HepG2 (cell line): ENCODE data around the gene ASPRV1. TPM values are rescaled to one million over a fixed set of nuclear protein-coding genes. Genes with fewer than 3 reads are reported as not detected.
A peak's percentile ranks its signal among the peaks of the same experiment; 100 is the strongest.

Experiments used
- BCL6 ChIP-seq: IDR thresholded peaks from 2 replicates; pipeline ENCODE4 v1.6.1; 2016; ENCODE audit warnings: missing genetic modification reagents, missing compliant biosample characterization
- BORCS8-MEF2B ChIP-seq: sonication (generic); formaldehyde crosslinking; IDR thresholded peaks from 2 replicates; pipeline ENCODE4 v1.8.0; 2022; ENCODE audit warnings: mild to moderate bottlenecking, missing genetic modification reagents
- CEBPG ChIP-seq: IDR thresholded peaks from 2 replicates; pipeline ENCODE4 v1.6.1; 2016
- ZBTB42 ChIP-seq: sonication (generic); formaldehyde crosslinking; IDR thresholded peaks from 2 replicates; pipeline ENCODE4 v1.5.0; 2020; ENCODE audit warnings: mild to moderate bottlenecking, missing genetic modification reagents
- ZNF124 ChIP-seq: sonication (generic); formaldehyde crosslinking; IDR thresholded peaks from 2 replicates; pipeline ENCODE4 v1.4.0; 2020; ENCODE audit warnings: missing genetic modification reagents
- ZNF333 ChIP-seq: sonication (generic); formaldehyde crosslinking; IDR thresholded peaks from 2 replicates; pipeline ENCODE4 v1.4.0; 2020; ENCODE audit warnings: mild to moderate bottlenecking, missing genetic modification reagents, borderline replicate concordance
- ZNF335 ChIP-seq: sonication (generic); formaldehyde crosslinking; IDR thresholded peaks from 2 replicates; pipeline ENCODE4 v1.4.0; 2020; ENCODE audit warnings: missing genetic modification reagents
- ZNF672 ChIP-seq: sonication (generic); formaldehyde crosslinking; IDR thresholded peaks from 2 replicates; pipeline ENCODE4 v1.8.1; 2022; ENCODE audit warnings: missing genetic modification reagents
- polyA plus RNA-seq, 8 experiments: library from polyadenylated mRNA; depleted of rRNA in 3 of 8; stranded (reverse) in 7 of 8; unstranded in 1 of 8; fragments of >200 nt; fragmentation: Illumina TruSeq in 4 of 8; extraction: Trizol in 4 of 8; gene quantifications; 2 replicates each; pipeline versions ENCODE4 v1.2.1 to v1.2.3, GENCODE V29; 2011 to 2016; ENCODE audit warnings: low read depth in 4 of 8, missing spikeins in 1 of 8, mixed read lengths in 1 of 8; ENCODE audit not compliant: insufficient read depth in 1 of 8
- total RNA-seq, 5 experiments: library from RNA; depleted of rRNA; stranded (reverse); fragments of >200 nt; fragmentation: Illumina TruSeq; extraction: Trizol; gene quantifications; 2 replicates each; pipeline ENCODE4 v1.2.3, GENCODE V29; 2016; ENCODE audit warnings: low read depth in 1 of 5
- TF ChIP-seq, protein P1 (sequence below): sonication (generic); formaldehyde crosslinking; IDR thresholded peaks from 2 replicates; pipeline ENCODE4; 2020; ENCODE audit warnings: missing genetic modification reagents, mild to moderate bottlenecking, borderline replicate concordance
- TF ChIP-seq, protein P2 (sequence below): sonication (generic); formaldehyde crosslinking; IDR thresholded peaks from 2 replicates; pipeline ENCODE4 v1.4.0; 2020; ENCODE audit warnings: missing genetic modification reagents, borderline replicate concordance
- TF ChIP-seq, protein P3 (sequence below): sonication (generic); formaldehyde crosslinking; IDR thresholded peaks from 2 replicates; pipeline ENCODE4 v1.5.1; 2020; ENCODE audit warnings: mild to moderate bottlenecking, missing genetic modification reagents, borderline replicate concordance
- TF ChIP-seq, protein P4 (sequence below): IDR thresholded peaks from 2 replicates; pipeline ENCODE4 v1.4.0; 2020; ENCODE audit warnings: mild to moderate bottlenecking, missing genetic modification reagents
- TF ChIP-seq, protein P5 (sequence below): sonication (generic); formaldehyde crosslinking; IDR thresholded peaks from 2 replicates; pipeline ENCODE4 v1.8.1; 2023; ENCODE audit warnings: mild to moderate bottlenecking, moderate library complexity, missing genetic modification reagents

Gene ASPRV1
- total and polyA plus RNA-seq, 2 of the 13 experiments (the other 11 are each of a cell fraction or from before 2014, with no cell fraction given), result 0.40 to 0.48 TPM

DNA sequence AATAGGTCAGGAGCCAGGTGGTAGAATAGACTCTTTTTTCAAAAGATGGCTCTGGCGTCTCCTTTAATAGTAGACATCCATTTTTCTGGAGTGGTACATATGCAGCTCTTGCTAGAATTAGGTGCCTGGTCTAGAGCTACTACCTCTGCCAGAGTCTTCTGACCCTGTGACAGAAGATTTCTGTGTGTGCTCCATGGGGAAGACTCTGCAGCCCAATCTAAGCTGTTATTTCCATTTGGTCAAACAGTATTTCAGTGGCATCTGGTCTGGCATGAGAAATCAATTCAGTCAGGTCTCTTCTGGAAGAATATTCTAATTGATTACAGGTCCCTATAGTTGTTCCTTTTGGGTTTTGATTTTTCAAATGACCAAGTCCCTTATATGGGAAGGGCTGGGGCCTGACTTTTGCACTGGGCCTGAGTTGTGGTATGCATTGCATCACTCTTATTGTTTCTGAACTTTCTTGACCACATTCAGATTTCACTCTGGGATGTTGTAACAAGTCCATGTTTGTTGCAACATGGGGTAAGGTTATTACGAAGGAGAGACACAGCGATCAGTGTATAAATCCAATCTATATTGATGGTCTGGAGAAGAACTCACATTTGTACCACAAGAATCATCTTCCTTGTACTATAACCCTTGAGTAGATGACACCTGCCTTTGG lies 34.4 kb downstream of the ASPRV1 start (continued):
- TF ChIP-seq ZNF672 (CRISPR knock-in tag), result no peak
- TF ChIP-seq CEBPG, result peak; percentile 99
- TF ChIP-seq ZNF335, result 0 out of 2 replicates have a peak, but pooled peaks have one; percentile 63
- no peak for TF ChIP-seq ZNF124 (CRISPR knock-in tag)
- TF ChIP-seq, protein P1, sequence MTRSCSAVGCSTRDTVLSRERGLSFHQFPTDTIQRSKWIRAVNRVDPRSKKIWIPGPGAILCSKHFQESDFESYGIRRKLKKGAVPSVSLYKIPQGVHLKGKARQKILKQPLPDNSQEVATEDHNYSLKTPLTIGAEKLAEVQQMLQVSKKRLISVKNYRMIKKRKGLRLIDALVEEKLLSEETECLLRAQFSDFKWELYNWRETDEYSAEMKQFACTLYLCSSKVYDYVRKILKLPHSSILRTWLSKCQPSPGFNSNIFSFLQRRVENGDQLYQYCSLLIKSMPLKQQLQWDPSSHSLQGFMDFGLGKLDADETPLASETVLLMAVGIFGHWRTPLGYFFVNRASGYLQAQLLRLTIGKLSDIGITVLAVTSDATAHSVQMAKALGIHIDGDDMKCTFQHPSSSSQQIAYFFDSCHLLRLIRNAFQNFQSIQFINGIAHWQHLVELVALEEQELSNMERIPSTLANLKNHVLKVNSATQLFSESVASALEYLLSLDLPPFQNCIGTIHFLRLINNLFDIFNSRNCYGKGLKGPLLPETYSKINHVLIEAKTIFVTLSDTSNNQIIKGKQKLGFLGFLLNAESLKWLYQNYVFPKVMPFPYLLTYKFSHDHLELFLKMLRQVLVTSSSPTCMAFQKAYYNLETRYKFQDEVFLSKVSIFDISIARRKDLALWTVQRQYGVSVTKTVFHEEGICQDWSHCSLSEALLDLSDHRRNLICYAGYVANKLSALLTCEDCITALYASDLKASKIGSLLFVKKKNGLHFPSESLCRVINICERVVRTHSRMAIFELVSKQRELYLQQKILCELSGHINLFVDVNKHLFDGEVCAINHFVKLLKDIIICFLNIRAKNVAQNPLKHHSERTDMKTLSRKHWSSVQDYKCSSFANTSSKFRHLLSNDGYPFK (CRISPR knock-in tag), result no peak
- TF ChIP-seq BCL6 (CRISPR knock-in tag), result 0 out of 2 replicates have a peak, but pooled peaks have one; percentile 40
- TF ChIP-seq BORCS8-MEF2B (CRISPR knock-in tag), result no peak
- TF ChIP-seq, protein P2, sequence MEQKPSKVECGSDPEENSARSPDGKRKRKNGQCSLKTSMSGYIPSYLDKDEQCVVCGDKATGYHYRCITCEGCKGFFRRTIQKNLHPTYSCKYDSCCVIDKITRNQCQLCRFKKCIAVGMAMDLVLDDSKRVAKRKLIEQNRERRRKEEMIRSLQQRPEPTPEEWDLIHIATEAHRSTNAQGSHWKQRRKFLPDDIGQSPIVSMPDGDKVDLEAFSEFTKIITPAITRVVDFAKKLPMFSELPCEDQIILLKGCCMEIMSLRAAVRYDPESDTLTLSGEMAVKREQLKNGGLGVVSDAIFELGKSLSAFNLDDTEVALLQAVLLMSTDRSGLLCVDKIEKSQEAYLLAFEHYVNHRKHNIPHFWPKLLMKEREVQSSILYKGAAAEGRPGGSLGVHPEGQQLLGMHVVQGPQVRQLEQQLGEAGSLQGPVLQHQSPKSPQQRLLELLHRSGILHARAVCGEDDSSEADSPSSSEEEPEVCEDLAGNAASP (CRISPR knock-in tag), result peak; percentile 30; the same call in 1 of the 2 replicates
- TF ChIP-seq, protein P3, sequence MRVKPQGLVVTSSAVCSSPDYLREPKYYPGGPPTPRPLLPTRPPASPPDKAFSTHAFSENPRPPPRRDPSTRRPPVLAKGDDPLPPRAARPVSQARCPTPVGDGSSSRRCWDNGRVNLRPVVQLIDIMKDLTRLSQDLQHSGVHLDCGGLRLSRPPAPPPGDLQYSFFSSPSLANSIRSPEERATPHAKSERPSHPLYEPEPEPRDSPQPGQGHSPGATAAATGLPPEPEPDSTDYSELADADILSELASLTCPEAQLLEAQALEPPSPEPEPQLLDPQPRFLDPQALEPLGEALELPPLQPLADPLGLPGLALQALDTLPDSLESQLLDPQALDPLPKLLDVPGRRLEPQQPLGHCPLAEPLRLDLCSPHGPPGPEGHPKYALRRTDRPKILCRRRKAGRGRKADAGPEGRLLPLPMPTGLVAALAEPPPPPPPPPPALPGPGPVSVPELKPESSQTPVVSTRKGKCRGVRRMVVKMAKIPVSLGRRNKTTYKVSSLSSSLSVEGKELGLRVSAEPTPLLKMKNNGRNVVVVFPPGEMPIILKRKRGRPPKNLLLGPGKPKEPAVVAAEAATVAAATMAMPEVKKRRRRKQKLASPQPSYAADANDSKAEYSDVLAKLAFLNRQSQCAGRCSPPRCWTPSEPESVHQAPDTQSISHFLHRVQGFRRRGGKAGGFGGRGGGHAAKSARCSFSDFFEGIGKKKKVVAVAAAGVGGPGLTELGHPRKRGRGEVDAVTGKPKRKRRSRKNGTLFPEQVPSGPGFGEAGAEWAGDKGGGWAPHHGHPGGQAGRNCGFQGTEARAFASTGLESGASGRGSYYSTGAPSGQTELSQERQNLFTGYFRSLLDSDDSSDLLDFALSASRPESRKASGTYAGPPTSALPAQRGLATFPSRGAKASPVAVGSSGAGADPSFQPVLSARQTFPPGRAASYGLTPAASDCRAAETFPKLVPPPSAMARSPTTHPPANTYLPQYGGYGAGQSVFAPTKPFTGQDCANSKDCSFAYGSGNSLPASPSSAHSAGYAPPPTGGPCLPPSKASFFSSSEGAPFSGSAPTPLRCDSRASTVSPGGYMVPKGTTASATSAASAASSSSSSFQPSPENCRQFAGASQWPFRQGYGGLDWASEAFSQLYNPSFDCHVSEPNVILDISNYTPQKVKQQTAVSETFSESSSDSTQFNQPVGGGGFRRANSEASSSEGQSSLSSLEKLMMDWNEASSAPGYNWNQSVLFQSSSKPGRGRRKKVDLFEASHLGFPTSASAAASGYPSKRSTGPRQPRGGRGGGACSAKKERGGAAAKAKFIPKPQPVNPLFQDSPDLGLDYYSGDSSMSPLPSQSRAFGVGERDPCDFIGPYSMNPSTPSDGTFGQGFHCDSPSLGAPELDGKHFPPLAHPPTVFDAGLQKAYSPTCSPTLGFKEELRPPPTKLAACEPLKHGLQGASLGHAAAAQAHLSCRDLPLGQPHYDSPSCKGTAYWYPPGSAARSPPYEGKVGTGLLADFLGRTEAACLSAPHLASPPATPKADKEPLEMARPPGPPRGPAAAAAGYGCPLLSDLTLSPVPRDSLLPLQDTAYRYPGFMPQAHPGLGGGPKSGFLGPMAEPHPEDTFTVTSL (CRISPR knock-in tag), result 0 out of 2 replicates have a peak, but pooled peaks have one; percentile 30
- TF ChIP-seq, protein P4, sequence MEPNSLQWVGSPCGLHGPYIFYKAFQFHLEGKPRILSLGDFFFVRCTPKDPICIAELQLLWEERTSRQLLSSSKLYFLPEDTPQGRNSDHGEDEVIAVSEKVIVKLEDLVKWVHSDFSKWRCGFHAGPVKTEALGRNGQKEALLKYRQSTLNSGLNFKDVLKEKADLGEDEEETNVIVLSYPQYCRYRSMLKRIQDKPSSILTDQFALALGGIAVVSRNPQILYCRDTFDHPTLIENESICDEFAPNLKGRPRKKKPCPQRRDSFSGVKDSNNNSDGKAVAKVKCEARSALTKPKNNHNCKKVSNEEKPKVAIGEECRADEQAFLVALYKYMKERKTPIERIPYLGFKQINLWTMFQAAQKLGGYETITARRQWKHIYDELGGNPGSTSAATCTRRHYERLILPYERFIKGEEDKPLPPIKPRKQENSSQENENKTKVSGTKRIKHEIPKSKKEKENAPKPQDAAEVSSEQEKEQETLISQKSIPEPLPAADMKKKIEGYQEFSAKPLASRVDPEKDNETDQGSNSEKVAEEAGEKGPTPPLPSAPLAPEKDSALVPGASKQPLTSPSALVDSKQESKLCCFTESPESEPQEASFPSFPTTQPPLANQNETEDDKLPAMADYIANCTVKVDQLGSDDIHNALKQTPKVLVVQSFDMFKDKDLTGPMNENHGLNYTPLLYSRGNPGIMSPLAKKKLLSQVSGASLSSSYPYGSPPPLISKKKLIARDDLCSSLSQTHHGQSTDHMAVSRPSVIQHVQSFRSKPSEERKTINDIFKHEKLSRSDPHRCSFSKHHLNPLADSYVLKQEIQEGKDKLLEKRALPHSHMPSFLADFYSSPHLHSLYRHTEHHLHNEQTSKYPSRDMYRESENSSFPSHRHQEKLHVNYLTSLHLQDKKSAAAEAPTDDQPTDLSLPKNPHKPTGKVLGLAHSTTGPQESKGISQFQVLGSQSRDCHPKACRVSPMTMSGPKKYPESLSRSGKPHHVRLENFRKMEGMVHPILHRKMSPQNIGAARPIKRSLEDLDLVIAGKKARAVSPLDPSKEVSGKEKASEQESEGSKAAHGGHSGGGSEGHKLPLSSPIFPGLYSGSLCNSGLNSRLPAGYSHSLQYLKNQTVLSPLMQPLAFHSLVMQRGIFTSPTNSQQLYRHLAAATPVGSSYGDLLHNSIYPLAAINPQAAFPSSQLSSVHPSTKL (CRISPR knock-in tag), result peak; percentile 89
- TF ChIP-seq ZBTB42 (CRISPR knock-in tag), result no peak
- no peak for TF ChIP-seq ZNF333 (CRISPR knock-in tag)
- TF ChIP-seq, protein P5, sequence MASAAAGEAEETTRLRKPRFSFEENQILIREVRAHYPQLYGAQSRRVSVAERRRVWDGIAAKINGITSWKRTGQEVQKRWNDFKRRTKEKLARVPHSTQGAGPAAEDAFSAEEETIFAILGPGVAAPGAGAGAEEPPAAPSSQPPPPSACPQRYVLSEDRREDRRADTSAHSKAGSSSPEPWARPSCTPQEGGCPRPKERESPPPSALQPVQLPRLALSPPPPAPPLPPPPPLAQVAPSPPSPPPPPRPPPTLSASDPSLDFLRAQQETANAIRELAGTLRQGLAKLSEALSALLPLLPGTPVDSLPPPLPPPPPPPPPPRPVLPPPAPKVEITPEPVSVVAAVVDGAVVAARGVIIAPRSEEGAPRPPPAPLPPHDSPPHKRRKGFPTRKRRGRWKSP (CRISPR knock-in tag), result peak; percentile 63; the same call in 1 of the 2 replicates
